SK-N-SH treated with all-trans-retinoic acid at 6 μM for 48 hours (cell line): Measurements from ENCODE around the gene TEP1.
A peak's percentile ranks its signal among the peaks of the same experiment; 100 is the strongest.

Experiments
- ATAC-seq: fragments of 200-7000 bp; cut with Tn5 transposase; 3 replicates; pipeline ENCODE4 v1.9.1; 2020; ENCODE audit warnings: mild to moderate bottlenecking, moderate library complexity
- ARNTL ChIP-seq: fragments of 450-650 bp; formaldehyde crosslinking; IDR thresholded peaks from 2 replicates; pipeline ENCODE4 v1.5.0; 2020; ENCODE audit warnings: low read depth, mild to moderate bottlenecking, moderate library complexity, borderline replicate concordance
- BACH2 ChIP-seq: fragments of 250-450 bp; sonication (Bioruptor Pico); IDR thresholded peaks from 2 replicates; pipeline ENCODE4 v1.9.0; 2021; ENCODE audit warnings: mild to moderate bottlenecking, borderline replicate concordance
- CSDC2 ChIP-seq: fragments of 250-450 bp; sonication (Bioruptor Pico); IDR thresholded peaks from 2 replicates; pipeline ENCODE4 v1.5.0; 2020; ENCODE audit warnings: mild to moderate bottlenecking, moderate library complexity
- CSRNP3 ChIP-seq: fragments of 250-450 bp; sonication (Bioruptor Pico); IDR thresholded peaks from 2 replicates; pipeline ENCODE4 v1.5.1; 2021; ENCODE audit warnings: mild to moderate bottlenecking, moderate library complexity
- ESRRG ChIP-seq: fragments of 250-450 bp; sonication (Bioruptor Pico); IDR thresholded peaks from 2 replicates; pipeline ENCODE4 v1.6.1; 2021; ENCODE audit warnings: mild to moderate bottlenecking
- GLIS3 ChIP-seq: fragments of 250-450 bp; sonication (Bioruptor Pico); IDR thresholded peaks from 2 replicates; pipeline ENCODE4 v1.5.0; 2020; ENCODE audit warnings: mild to moderate bottlenecking, moderate library complexity
- ISL1 ChIP-seq: fragments of 250-450 bp; sonication (Bioruptor Pico); IDR thresholded peaks from 2 replicates; pipeline ENCODE4 v2.1.2; 2022; ENCODE audit warnings: mild to moderate bottlenecking, moderate library complexity
- OSR1 ChIP-seq: fragments of 250-450 bp; sonication (Bioruptor Pico); IDR thresholded peaks from 2 replicates; pipeline ENCODE4 v1.8.0; 2022; ENCODE audit warnings: moderate library complexity, mild to moderate bottlenecking, inconsistent platforms
- PATZ1 ChIP-seq: fragments of 250-450 bp; sonication (Bioruptor Pico); IDR thresholded peaks from 2 replicates; pipeline ENCODE4 v1.8.0; 2020; ENCODE audit warnings: mild to moderate bottlenecking, moderate library complexity, borderline replicate concordance
- POU6F1 ChIP-seq: fragments of 250-450 bp; sonication (Bioruptor Pico); IDR thresholded peaks from 2 replicates; pipeline ENCODE4 v1.8.0; 2021; ENCODE audit warnings: low read depth, mild to moderate bottlenecking, moderate library complexity, borderline replicate concordance
- PPARA ChIP-seq: fragments of 250-450 bp; sonication (Bioruptor Pico); IDR thresholded peaks from 2 replicates; pipeline ENCODE4 v1.5.0; 2020; ENCODE audit warnings: mild to moderate bottlenecking, borderline replicate concordance
- RARB ChIP-seq: fragments of 250-450 bp; sonication (Bioruptor Pico); IDR thresholded peaks from 2 replicates; pipeline ENCODE4 v1.8.0; 2021; ENCODE audit warnings: mild to moderate bottlenecking, moderate library complexity
- SNAI2 ChIP-seq: fragments of 250-450 bp; sonication (Bioruptor Pico); IDR thresholded peaks from 2 replicates; pipeline ENCODE4 v1.5.0; 2020; ENCODE audit warnings: mild to moderate bottlenecking, moderate library complexity
- TCF4 ChIP-seq: fragments of 250-450 bp; sonication (Bioruptor Pico); IDR thresholded peaks from 2 replicates; pipeline ENCODE4 v1.8.0; 2021; ENCODE audit warnings: mild to moderate bottlenecking, moderate library complexity, borderline replicate concordance
- TOX ChIP-seq: fragments of 250-450 bp; sonication (Bioruptor Pico); IDR thresholded peaks from 2 replicates; pipeline ENCODE4 v1.8.0; 2021; ENCODE audit warnings: mild to moderate bottlenecking, moderate library complexity, borderline replicate concordance
- TSHZ2 ChIP-seq: fragments of 250-450 bp; sonication (Bioruptor Pico); IDR thresholded peaks from 2 replicates; pipeline ENCODE4 v1.5.0; 2020; ENCODE audit warnings: mild to moderate bottlenecking, moderate library complexity
- ZC3H10 ChIP-seq: fragments of 250-450 bp; sonication (Bioruptor Pico); IDR thresholded peaks from 2 replicates; pipeline ENCODE4 v1.5.1; 2021; ENCODE audit warnings: mild to moderate bottlenecking, moderate library complexity
- ZFP3 ChIP-seq: fragments of 250-450 bp; sonication (Bioruptor Pico); IDR thresholded peaks from 2 replicates; pipeline ENCODE4 v1.5.0; 2020; ENCODE audit warnings: mild to moderate bottlenecking, moderate library complexity
- ZFP30 ChIP-seq: fragments of 450-650 bp; formaldehyde crosslinking; IDR thresholded peaks from 2 replicates; pipeline ENCODE4 v1.5.0; 2022; ENCODE audit warnings: mild to moderate bottlenecking, moderate library complexity
- ZNF565 ChIP-seq: fragments of 450-650 bp; formaldehyde crosslinking; conservative IDR thresholded peaks from 2 replicates; pipeline ENCODE4 v1.5.0; 2020; ENCODE audit warnings: low read depth, mild to moderate bottlenecking, moderate library complexity
- ZNF70 ChIP-seq: fragments of 450-650 bp; formaldehyde crosslinking; IDR thresholded peaks from 2 replicates; pipeline ENCODE4 v1.5.0; 2020; ENCODE audit warnings: mild to moderate bottlenecking, moderate library complexity
- ZNF8 ChIP-seq: fragments of 450-650 bp; formaldehyde crosslinking; IDR thresholded peaks from 2 replicates; pipeline ENCODE4 v1.5.0; 2020; ENCODE audit warnings: mild to moderate bottlenecking, moderate library complexity

The TEP1 gene

GRCh38 chr14:20345366-20345765, 67.9 kb downstream of the TEP1 start (continued):
- TF ChIP-seq PPARA (CRISPR knock-in tag), result no peak
- TF ChIP-seq CSDC2 (CRISPR knock-in tag), result no peak

- no peak for TF ChIP-seq CSRNP3 (CRISPR knock-in tag)
- no peak for TF ChIP-seq PATZ1
- no peak for TF ChIP-seq TSHZ2 (CRISPR knock-in tag)
- TF ChIP-seq POU6F1 (CRISPR knock-in tag), result no peak
- no peak for TF ChIP-seq ISL1
- no peak for TF ChIP-seq BACH2 (CRISPR knock-in tag)
- no peak for TF ChIP-seq CSDC2 (CRISPR knock-in tag)
- no peak for TF ChIP-seq TCF4 (CRISPR knock-in tag)
- no peak for ATAC-seq
Observed at GRCh38 chr14:20343862-20344220, 69.5 kb downstream of the TEP1 start.

- peak; percentile 99 for ATAC-seq
- TF ChIP-seq TOX (CRISPR knock-in tag) (no peak; the same call in 1 of the 2 replicates), ZFP3 (0 out of 2 replicates have a peak, but pooled peaks have one; percentile 23), BACH2 (CRISPR knock-in tag) (no peak), CSDC2 (CRISPR knock-in tag) (0 out of 2 replicates have a peak, but pooled peaks have one; percentile 4), ZC3H10 (CRISPR knock-in tag) (peak; percentile 88), ESRRG (peak; percentile 89; the same call in 1 of the 2 replicates), CSRNP3 (CRISPR knock-in tag) (peak; percentile 82), ZNF565 (CRISPR knock-in tag) (no peak; the same call in 1 of the 2 replicates), ARNTL (CRISPR knock-in tag) (no peak), POU6F1 (CRISPR knock-in tag) (no peak), SNAI2 (CRISPR knock-in tag) (no peak), TCF4 (CRISPR knock-in tag) (no peak), GLIS3 (CRISPR knock-in tag) (peak; percentile 99), ZNF70 (peak; percentile 86), TSHZ2 (CRISPR knock-in tag) (no peak), ZFP30 (CRISPR knock-in tag) (peak; percentile 55; the same call in 1 of the 2 replicates), RARB (CRISPR knock-in tag) (peak; percentile 88; the same call in 1 of the 2 replicates), OSR1 (CRISPR knock-in tag) (no peak), ZNF8 (CRISPR knock-in tag) (peak; percentile 42; the same call in 1 of the 2 replicates), PPARA (CRISPR knock-in tag) (no peak), ISL1 (no peak)
Observed at GRCh38 chr14:20343092-20343861, 70.0 kb downstream of the TEP1 start, which contains the start of gene PARP2. Gene PARP2, plus strand, starts transcription at chr14:20343635. Its CDS starts 7 bp downstream, at chr14:20343642.
